ENCODE results near the gene HHATL. TPM values are rescaled to one million over a fixed set of nuclear protein-coding genes. Genes with fewer than 3 reads are reported as not detected.

The HHATL gene
- total RNA-seq, 1 donor from 2014 or later: 3.9 TPM

DNA sequence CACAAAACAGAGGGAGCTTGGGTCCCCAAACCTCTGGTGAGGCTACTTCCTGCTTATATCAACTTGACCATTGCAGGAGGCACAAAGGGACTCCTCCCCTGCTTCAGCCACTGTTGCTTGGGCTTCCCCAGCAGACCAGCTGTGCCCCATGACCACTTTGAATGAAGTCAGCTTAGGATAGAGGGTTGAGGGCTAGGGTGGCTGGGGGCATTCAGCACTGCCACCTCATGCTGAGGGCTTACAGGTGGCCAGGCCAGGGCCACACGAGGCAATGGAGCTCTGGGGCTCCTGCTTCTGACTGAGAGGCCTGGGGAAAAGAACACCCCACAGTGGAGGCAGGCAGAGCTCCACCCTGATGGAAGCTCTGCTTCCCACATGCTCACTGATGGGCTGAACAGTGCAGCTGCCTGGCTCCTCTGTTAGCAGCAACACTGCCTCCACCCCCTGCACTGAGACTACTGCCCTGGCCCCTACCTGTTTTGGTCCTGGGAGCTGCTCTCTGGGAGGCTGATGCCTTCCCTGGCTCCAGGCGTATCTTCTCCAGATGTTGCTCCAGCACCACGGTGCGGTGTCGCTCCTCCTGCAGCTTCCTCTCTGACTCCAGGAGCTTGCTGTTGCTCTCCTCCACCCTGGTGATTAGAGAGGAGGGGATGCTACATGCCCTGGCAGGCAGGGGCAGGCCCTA lies 10.2 kb upstream of the HHATL start:
- DNase-seq: no peak

DNA sequence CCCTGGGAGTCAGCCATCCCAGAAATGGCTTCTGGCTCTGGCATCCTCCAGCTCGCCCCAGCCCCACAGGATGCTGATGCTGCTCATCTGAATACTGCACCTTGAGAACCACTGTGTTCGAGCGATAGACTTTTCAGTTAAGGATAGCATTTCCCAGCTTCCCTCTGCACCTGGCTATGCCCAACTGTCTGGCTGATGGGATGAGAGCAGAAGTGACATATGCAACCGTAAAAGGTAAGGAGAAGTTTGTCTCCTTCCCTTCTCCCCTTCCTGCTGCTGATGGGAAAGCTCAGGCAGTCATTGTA lies 9.7 kb upstream of the HHATL start:
- no peak for DNase-seq

DNA sequence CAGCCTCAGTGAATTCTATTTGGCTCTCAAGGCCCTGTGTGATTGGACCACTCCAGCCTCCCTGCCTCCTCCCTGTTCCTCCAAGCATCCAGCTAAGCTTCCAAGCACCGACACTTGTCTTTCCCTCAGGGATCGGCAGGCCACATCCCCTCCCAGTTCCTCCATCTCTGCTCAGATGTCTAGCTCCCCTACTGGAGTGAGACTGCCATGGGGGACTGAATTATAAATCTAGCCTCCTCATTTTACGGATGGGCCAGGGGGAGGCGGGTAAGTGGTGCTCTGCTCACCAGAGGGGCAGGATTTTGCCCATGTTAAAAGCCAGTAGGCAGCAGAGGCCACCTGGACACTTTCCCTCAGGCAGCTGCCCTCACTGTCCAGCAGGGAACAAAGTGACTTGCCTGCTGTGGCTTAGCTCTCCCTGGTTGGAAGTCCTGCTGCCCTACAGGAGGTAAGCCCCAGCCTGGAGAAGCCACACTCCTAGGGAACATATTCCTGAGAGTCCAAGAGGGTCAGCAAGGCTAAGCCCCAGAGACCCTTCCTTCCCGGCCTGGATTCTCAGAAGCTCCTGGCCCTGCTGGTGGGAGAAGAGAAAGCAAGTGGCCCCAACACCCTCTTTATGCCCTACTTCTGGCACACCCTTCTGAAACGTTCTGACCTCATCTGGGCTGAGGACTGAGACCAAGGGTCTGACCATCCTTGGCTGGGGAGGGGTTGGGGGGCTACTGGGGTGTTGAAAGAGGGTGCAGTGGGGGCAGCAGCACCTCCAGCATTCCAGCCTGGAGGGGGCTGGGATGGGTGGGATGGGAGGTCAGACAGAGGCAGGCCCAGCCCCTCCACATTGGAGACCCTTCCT lies 9.1 kb upstream of the HHATL start:
- DNase-seq: no peak

DNA sequence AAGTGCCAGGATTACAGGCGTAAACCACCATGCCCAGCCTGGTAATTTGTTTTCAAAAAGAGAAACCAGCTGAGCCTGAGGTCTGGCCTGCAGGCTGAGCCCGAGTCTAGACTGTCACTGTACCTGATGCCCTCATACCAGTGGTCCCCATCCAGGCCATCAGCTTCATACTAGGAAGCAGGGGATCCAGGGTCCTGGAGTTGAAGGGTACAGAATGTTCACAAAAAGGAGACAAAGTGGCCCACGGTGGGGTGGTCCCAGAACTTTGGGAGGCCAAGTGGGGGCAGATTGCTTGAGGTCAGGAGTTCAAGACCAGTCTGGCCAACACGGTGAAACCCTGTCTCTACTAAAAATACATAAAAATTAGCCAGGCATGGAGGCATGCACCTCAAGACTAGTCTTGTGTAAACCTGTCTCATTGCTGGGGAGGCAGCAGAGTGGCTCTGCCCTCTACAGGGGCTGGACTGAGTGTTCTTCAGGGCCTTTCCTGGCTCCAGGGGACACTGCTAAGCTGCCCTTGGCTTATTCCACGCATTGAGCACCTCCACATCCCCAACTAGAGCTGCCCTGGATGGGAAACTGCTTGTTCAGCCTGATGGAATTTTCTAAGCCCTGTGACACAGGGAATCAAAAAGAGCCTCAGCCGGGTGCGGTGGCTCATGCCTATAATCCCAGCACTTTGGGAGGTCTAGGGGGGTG lies 7.9 kb upstream of the HHATL start:
- DNase-seq: no peak

DNA sequence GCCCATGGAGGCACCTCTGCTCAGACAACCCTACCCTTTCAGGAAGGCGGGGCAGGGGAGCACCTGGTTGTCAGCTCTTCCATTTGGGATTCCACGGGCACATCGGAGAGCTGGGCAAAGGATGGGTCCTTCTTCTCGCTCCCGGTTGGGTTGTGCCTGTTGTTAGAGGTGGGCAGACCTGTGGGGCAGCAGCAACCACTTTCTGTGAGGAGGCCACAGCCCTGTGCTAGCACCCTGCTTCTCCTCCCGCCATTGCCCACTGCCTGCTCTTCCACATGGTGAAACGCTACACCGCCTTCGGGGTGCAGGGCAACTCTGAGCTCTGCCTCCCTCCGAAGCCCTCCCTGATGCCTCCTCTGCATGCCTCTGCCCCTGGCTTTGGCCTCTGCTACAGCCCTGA lies 7.0 kb upstream of the HHATL start:
- DNase-seq: no peak

DNA sequence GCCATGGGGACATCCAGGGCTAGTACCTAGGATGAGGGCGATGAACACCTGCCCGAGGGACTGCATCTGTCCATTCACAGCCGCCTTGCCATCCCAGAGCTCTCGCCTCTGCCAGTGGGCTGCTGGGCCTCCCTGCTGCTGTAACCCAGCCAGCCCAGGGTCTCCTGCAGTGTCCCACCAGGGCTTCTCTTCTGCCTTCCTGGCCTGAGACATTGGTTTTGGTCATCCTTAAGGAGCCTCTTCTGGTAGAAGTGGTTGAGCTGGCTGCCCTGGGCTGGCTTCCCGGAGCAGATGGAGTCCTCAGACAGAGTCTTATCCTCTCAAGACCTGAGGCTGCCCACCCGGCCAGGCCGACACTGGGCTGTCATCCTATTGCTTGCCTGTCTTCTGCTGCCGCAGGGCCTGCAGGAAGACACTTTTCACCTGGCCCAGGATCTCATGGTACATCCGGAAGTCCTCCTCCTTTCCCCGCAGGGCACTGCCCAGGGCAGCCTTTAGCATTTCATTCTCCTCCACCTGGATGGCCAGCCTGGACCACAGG lies 6.1 kb upstream of the HHATL start:
- DNase-seq: no peak

DNA sequence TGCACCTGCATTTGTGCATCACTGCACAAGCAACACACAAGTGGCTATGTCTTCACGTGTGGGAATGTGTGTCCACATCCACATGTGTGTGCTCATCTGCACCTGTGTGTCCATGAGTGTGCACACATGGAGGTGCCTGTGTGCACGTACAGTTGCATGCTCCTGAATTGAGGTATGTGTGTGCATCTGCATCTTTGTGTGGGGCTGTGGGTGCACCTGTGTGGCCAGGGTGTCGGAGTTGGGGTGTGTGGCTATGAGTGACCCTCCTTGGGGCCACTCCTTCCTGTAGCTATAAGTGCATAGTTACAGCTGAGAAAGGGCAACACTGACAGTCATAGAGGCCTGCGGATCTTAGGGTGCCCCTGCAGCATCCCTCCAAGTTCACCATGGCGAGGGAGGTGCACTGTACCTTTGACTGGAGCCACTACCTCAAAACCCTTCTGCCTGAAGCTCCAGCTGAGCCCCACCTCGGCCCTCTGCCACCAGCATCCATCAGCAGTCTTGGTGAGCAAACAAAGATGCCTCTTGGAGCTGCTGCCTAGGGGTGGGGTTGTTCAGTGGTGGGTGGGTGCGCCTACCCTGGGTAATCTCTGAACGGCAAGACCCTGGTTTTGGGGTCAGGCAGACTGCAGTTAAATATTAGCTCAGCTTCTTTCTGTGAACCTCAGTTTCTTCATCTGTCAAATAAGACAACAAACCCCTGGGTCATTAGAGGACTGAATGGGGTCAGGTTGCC lies 5.2 kb upstream of the HHATL start:
- no peak for DNase-seq

DNA sequence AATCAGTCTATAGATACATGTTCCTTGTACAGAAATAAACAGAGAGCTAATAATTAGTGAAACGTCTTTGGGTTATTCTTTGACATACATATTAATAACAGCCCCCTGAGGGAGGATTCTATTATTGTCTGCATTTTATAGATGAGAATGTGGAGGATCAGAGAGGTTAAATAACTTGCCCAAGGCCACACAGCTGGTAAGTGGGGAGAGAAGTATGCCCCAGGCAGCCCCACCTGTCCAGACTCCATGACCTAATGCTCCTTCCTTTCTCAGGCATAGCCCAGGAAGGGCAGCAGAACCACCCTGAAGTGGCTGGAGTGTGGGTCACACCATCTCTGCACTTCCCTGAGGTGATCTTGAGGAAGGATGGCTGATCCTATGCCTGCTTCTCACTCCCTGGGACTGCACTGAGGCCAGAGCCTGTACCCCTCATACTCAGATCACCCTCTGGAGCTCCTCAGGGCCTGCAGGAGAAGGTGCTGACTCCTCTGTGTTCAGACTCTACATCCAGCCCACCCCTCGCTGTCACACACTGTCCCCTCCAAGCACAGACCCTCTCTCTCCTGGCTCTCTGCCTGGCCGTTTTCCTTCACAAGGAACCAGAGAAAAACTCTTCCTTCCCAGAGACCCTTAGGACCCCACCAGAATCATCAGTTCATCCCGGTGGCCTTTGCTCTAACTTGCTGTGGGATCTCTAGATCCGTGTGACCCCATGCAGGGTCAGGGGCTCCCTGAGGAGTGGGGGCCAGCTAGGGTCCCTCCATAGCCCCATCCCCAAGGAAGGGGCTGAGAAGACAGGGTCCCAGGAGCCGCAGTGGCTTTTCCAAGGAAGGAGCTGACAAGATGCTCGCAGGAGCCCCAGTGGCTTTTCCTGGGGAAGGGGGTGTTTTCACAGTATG lies 4.4 kb upstream of the HHATL start:
- no peak for DNase-seq

DNA sequence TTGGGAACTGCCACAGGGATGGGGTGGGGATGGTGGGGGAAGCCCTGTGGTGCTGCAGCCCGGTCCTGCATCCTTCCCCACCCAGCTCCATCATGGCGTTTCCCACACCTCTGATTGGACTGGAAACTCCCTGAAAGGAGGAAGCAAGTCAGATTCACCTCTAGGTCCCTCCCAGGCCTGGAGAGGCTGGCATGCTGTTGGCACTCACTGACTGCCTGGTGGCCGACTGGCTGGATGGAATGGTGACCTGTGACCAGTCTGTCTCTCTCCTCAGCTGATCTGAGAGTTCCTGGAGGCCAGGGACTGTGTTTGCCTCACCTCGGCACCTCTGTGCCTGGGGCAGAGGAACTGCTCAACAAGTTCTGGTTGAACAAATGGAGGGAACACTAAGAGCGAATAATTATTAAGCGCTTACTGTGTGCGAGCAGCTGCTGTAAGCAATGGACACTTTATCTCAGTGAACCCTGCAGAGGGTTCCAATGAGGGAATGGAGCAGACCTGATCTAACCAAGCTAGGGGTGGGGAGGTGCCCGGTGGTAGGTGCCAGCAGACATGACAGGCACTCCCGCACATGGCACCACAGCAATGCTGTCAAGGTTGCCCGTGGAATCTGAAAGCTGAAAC lies 3.5 kb upstream of the HHATL start:
- no peak for DNase-seq

DNA sequence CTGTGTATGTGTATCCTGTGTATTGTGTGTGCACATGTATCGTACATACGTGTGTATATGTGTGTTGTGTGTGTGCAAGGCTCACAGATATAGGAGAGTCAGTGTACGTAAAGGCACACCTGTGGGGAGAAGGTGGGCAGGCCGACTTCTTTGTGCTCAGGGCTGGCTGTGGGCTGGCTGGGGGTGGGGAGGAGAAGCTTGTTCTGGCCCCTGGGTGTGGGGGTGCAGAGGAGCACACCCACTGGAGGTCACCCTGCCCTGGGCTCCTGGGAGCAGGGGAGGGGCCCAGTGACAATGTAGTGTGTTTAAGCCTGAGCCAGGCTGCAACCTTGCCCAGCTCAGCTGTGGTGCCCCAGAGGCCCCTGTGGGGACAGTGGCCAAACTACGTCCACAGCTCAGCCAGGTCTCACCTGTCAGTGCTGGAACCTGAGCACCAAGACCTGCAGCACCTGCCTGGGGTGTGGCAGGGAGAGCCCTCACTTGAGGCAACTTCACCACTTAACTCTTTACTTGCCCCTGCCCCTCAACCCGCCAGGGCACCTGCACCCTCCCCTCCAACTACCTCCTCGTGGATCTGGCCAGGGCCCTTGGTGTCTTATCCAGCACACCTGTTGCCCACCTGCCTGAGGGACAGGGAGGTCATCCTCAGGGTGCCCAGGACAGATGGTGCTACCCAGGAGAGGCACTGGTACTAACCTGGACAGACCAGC lies 2.6 kb upstream of the HHATL start:
- DNase-seq: no peak

DNA sequence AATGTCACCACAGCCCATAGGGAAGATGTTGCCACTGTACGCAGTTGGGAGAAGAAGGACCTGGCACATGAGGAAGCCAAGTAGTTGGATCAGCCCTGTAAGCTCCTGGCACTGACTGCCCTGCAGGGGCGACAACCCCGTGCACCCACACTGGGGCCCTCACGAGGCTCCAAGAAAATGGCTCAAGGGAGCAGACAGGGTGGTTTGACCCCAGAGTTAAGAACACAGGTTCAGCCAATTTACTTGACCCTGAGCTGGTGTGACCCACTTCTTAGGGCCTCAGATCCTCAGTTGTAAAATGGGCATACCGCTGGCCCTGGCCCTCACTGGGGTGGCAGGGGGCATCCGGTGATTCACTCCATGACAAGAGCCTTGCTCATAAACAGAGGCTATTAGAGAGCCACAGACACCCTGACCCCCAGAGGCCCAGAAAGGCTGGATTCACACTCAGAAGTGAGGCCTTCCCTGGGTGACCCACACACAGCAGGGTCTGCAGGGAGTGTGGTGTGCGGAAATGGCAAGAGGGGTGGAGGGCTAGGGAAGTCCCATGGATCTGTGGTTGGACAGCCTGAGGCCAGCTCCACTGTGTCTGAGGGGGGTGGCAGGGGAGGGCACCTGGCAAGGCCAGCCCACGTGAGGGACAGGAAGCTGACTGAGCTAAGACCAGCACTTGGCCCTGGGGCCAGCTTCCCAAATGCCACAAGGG lies 1.7 kb upstream of the HHATL start:
- DNase-seq: no peak

DNA sequence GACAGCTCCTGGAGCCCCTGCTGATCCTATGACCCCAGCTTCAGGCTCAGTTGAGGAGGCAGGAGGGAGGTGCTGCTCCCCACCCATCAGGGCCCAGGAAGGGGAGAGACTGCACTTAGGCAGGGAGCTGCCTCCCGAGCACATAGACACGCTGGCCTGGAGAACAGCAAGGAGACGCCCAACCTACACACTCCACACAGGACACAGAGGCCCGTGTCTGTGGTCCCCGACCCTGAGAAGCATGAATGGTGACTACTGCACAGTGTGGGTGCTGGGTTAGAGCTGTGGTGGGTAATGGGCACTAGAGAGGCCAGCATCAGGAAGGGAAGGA lies 1.1 kb upstream of the HHATL start:
- DNase-seq: no peak

DNA sequence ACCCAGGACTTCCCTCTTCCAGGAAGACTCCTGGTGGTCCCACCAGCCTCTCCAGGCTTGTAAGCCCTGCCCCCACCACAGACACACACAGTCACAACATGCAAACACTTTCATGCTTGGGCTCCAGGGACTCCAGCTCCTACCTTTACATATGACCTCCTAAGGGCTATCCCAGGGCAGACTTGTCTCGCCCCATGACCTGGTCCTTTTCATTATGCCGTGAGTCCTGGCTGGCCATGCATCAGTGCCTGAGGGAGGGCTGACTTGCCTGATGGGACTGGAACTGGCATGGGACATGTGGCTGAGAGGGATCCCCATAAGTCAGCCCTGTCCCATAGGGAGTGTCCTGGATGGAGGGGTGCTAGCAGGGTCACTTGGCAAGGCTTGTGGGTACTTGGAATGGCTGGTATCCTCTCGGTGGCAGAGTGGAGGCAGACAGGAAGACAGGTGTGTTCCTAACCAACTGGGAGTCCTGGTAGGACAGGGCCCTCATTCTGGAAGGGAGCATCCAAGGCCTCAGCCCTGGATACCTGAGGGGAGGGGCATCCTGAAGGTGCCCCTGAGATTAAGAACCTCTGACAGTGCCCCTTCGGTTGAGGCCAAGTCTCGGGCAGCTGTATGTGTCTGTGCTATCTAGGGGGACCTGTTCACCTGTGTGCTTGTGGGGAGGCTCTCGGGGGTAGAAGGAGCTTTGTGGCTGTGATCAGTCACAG lies 540 bp upstream of the HHATL start:
- no peak for DNase-seq

DNA sequence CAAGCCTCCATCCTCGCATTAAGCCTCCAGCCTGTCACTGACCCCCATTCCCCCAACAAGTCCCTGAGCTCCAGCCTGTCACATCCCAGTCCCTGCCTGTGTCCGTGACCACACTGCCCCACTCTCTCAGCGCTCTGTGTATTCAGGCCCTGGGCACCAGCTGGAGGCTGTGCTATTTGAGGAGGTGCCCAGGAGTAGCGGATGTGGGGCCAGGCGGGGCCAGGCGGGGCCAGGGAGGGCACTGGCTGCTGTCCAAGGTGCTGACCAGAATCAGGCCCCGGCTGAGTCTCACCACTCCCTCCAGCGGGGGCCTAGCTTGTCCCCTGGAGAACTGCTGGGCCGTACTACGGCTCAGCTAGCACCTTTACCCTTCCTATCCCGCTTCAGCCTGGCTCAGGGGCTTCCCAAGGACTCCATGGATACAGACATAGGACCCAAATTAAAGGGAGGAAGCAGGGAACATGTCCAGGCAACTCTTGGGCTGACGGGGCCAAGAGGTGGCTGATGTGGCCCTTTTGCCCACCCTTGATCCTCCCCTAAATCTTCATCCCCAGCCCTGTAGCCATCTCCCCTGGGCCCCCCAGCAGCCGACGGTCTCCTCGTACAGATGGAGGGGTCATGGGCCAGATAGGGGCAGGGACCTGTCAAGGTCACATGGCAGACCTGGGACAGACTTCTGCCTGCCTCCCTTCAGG lies 1.1 kb downstream of the HHATL start:
- DNase-seq: no peak

DNA sequence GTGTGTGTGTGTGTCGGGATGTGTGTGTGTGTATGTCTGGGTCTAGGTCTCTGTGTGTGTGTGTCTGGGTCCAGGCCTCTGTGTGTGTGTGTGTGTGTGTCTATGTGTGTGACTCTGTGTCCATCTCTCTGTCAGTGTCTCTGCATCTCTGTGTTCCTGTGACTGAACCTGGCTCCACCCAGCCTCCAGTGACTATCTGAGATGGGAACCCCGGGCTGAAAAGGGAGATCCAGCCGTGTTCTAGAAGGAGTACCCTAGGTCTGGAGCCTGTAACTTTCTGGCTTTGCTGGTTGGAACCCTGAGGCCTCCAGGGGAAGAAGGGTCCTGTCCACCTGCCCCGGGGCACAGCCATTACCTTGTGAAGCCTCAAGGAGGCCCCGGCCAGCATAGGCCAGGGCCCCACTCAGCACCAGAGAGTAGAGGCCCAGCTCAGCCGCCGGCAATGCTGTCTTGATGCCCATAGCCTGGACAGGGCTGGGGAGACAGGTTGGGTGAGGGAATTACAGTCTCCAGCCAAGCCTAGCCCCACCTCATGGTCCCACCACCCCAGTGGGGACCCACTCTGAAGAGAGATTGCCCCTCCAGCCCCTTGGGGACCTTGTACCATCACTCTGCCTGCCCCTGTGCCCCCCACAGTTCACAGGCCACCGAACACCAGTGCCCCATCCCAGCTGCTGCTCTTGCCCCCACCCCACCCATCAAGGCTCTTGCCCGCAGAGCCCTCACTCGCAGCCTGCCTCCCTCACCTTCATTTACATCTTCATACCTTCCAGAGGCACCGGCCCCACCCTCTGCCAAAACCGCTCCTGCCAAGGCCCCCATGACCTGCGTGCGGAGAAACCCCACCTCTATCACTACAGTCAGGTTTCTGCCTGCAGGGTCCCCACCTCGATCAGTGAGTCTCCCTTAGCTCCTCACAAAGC lies 2.0 kb downstream of the HHATL start:
- no peak for DNase-seq

DNA sequence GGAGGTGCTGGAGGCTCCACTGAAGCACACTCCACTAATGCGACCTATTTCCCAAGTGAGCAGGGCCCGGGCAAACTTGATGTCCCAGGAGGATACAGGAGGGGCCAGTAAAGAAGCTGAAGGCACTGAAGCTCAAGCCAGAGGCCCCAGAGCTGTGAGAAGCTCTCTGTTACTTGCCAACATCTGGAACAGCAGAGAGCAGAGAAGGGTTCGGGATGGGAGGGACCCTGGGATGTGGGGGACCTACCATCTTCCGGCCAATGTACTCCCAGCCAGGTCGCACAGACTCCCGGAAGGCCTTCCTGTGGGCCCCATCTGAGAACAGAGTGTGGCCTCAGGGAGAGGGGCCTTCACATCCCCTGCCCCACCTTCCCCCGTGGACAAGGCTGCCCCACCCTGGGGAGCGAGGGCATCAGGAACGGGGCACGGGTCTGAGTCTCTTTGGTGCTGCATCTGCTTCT lies 3.1 kb downstream of the HHATL start:
- DNase-seq: no peak

DNA sequence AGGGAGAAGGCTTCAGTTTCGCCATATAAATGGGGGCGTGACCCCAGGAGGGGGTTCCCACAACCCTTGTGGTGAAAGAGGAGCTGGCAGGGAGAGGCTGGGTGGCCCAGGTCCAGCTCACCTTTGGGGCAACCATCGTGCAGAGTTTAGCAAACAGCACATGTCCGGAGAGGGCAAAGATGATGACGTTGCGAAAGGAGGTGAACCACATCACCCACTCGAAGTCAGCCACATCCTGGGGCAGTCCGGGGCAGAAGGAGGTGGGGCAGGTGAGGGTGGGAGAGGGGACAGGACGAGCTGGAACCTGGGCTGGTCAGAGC lies 3.7 kb downstream of the HHATL start:
- no peak for DNase-seq
